Right atrium auricular region (tissue), 2 donors: ENCODE results near the gene STAT4. TPM values are rescaled to one million over a fixed set of nuclear protein-coding genes. Genes with fewer than 3 reads are reported as not detected.

Experiments used
- DNase-seq: peaks from one replicate; pipeline ENCODE4 v3.0.0-alpha.2; 2019; ENCODE audit warnings: low spot score
- H3K27ac ChIP-seq, 2 donors: fragments of 200-600 bp; sonication (generic); 1 replicate in 1 of 2; 2 replicates in 1 of 2; pipeline ENCODE4 v1.5.1; 2016 to 2019
- H3K27me3 ChIP-seq, 2 donors: fragments of 200-600 bp; sonication (generic); one replicate each; pipeline versions ENCODE4 v1.5.1 to v1.6.0; 2017 to 2019
- H3K36me3 ChIP-seq: fragments of 200-600 bp; sonication (generic); one replicate; pipeline ENCODE4 v1.5.1; 2016
- H3K4me1 ChIP-seq, 2 donors: fragments of 200-600 bp; sonication (generic); one replicate each; pipeline versions ENCODE4 v1.5.1 to v1.6.0; 2017 to 2019
- H3K4me3 ChIP-seq, 2 donors: fragments of 200-600 bp; sonication (generic); 1 replicate in 1 of 2; 2 replicates in 1 of 2; pipeline ENCODE4 v1.5.1; 2017 to 2019; ENCODE audit warnings: mild to moderate bottlenecking in 1 of 2, moderate library complexity in 1 of 2
- H3K9me3 ChIP-seq, 2 donors: fragments of 200-600 bp; sonication (generic); one replicate each; pipeline ENCODE4 v1.5.1; 2019
- total RNA-seq, 2 donors: library from RNA; depleted of rRNA; stranded (reverse); fragments of >200 nt; gene quantifications; one replicate each; pipeline ENCODE4 v1.1.0, GENCODE V29; 2016
- TF ChIP-seq, protein P1 (sequence below), 2 donors: fragments of 200-600 bp; sonication (generic); IDR thresholded peaks; one replicate each; pipeline ENCODE4 v1.5.1; 2019; ENCODE audit warnings: antibody characterized with exemption in 2 of 2

Gene STAT4
- total RNA-seq, 2 donors from 2014 or later, result 15.2 to 27.3 TPM

DNA sequence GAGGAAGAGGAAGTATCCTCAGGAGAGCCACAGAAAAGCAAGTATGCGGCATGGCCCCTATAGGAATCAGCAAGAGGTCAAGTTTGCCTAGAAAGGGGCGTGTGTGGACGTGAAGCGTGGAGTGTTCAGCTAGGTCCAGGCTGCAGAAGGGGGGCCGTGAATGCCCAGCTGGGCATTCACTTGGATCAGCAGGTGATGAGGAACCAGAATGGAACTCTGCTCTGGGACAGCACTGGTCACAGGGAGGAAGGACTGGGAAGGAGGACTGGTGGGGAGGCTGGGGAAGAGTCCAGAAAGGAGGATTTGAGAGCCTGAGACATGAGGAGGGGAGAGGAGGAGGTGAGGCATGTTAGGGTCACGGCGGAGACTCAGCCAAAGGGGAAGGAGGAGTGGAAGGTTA lies 156.6 kb downstream of the STAT4 start:
- TF ChIP-seq, protein P1, sequence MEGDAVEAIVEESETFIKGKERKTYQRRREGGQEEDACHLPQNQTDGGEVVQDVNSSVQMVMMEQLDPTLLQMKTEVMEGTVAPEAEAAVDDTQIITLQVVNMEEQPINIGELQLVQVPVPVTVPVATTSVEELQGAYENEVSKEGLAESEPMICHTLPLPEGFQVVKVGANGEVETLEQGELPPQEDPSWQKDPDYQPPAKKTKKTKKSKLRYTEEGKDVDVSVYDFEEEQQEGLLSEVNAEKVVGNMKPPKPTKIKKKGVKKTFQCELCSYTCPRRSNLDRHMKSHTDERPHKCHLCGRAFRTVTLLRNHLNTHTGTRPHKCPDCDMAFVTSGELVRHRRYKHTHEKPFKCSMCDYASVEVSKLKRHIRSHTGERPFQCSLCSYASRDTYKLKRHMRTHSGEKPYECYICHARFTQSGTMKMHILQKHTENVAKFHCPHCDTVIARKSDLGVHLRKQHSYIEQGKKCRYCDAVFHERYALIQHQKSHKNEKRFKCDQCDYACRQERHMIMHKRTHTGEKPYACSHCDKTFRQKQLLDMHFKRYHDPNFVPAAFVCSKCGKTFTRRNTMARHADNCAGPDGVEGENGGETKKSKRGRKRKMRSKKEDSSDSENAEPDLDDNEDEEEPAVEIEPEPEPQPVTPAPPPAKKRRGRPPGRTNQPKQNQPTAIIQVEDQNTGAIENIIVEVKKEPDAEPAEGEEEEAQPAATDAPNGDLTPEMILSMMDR (IDR thresholded peaks at IDR 0.05), result no peak
- no peaks in the 10 kb centered on the region for H3K9me3 ChIP-seq
- no peaks in the 10 kb centered on the region for H3K27me3 ChIP-seq
- peaks cover 97% of the 10 kb centered on the region for H3K36me3 ChIP-seq
- DNase-seq, result no peak
- H3K27ac ChIP-seq, result no peak overlapping the region
- no peak overlapping the region for H3K4me3 ChIP-seq
- no peaks in the 10 kb centered on the region for H3K4me1 ChIP-seq

DNA sequence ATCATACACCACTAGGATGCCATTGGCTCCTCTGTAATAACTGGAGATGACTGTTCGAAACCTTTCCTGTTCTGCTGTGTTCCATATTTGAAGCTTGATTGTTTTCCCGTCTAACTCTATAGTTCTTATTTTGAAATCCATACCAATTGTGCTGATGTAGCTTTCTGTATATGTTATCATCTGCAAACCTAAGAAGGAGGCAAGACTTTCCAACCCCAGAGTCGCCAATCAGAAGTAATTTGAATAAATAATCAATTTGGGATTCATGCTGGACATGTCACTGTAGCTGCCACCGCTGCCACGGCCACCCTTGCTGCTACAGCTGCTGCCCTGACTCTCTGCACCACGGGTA lies 157.5 kb downstream of the STAT4 start:
- Histone ChIP-seq H3K27ac (no peak overlapping the region), H3K9me3 (no peaks in the 10 kb centered on the region), H3K4me3 (no peak overlapping the region), H3K27me3 (no peaks in the 10 kb centered on the region), H3K36me3 (peaks cover 96% of the 10 kb centered on the region), H3K4me1 (no peaks in the 10 kb centered on the region)
- TF ChIP-seq, protein P1 (IDR thresholded peaks at IDR 0.05), result no peak
- DNase-seq, result no peak

DNA sequence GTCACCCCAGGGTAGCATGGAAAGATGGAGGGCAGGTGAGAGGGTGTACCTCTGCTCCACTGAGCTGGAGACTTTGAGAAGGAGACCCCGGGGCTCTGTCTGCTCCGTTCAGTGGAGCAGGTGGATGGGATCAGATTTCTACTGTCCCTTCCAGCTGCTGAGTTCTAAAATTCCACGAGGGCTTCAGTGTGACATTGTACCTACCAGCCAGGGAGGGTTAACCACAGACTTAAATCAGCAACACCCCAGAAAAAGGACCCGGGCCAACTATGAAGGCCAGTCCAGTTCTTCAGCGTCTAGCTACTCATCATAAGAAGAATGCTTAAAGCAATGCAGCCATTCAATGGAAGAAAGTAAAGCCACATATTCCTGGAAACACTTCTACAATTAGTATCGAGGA lies 160.7 kb downstream of the STAT4 start:
- no peak overlapping the region for H3K4me3 ChIP-seq

GRCh38 chr2:190988910-190989309 lies 161.9 kb downstream of the STAT4 start:
- Histone ChIP-seq H3K27me3 (no peaks in the 10 kb centered on the region), H3K4me3 (no peak overlapping the region), H3K36me3 (peaks cover 96% of the 10 kb centered on the region), H3K4me1 (no peaks in the 10 kb centered on the region), H3K9me3 (no peaks in the 10 kb centered on the region), H3K27ac (no peak overlapping the region)
- DNase-seq, result no peak
- TF ChIP-seq, protein P1 (IDR thresholded peaks at IDR 0.05), result no peak

More for the DNA sequence above, 160.7 kb downstream of the STAT4 start:
- TF ChIP-seq, protein P1 (IDR thresholded peaks at IDR 0.05), result no peak
- H3K9me3 ChIP-seq, result no peaks in the 10 kb centered on the region
- no peaks in the 10 kb centered on the region for H3K4me1 ChIP-seq
- H3K27ac ChIP-seq, result no peak overlapping the region
- H3K36me3 ChIP-seq, result peaks cover 96% of the 10 kb centered on the region
- H3K27me3 ChIP-seq, result no peaks in the 10 kb centered on the region
- no peak for DNase-seq

- Histone ChIP-seq H3K4me3 (no peak overlapping the region), H3K27ac (no peak overlapping the region), H3K36me3 (peaks cover 96% of the 10 kb centered on the region), H3K4me1 (no peaks in the 10 kb centered on the region), H3K27me3 (no peaks in the 10 kb centered on the region), H3K9me3 (no peaks in the 10 kb centered on the region)
- no peak for DNase-seq
- TF ChIP-seq, protein P1 (IDR thresholded peaks at IDR 0.05), result no peak
Observed at GRCh38 chr2:190987938-190988337, 162.9 kb downstream of the STAT4 start.

DNA sequence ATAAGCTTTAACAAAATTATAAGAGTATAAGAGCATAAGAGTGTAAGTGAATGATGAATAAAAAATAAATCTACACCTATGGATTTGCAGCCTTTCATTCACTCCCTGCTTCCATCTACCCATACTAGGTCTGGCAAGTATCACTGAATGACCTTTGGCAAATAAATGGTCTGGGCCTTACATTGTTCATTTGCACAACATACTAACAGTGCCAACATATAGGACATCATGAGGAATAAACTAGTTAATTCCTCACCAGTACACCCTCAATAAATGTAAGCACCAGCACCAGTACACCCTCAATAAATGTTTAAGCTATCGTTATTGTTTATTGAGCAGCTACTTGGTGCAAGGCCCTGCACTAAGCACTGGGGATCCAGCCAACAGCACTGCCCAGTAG lies 163.7 kb downstream of the STAT4 start:
- Histone ChIP-seq H3K4me1 (no peaks in the 10 kb centered on the region), H3K4me3 (no peak overlapping the region), H3K9me3 (no peaks in the 10 kb centered on the region), H3K36me3 (peaks cover 97% of the 10 kb centered on the region), H3K27ac (no peak overlapping the region), H3K27me3 (no peaks in the 10 kb centered on the region)
- TF ChIP-seq, protein P1 (IDR thresholded peaks at IDR 0.05), result no peak
- no peak for DNase-seq
